Hypothalamus (tissue), 51 donors: Measurements from ENCODE around the gene MPDZ.
A peak's percentile ranks its signal among the peaks of the same experiment; 100 is the strongest.

Experiments
- DNase-seq, 51 donors: peaks; one replicate each; lab custom pipeline; 2025; lab: John Stamatoyannopoulos, UW

MPDZ gene

GRCh38 chr9:13100914-13101572 is 178.4 kb downstream of the MPDZ start:
- no peak for DNase-seq

DNA sequence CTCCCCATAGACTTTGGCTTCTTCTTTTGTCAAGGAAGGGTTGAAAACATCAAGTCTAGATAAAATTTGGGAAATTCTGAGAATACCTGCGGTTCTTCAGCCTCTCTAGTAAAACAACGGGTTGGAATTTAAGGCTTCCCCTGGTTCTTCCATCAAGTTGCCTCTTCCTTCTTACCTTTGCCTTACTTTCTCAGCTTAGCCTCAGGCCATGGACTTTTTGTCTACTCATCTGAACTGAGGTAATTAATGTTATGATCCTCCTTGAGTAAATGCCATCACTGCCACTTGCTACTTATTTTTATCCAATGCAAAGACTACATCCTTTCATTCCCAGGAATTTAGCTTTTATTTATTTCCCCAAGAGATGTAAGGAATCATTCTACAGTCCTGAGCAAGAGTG is 184.4 kb downstream of the MPDZ start:
- no peak for DNase-seq

- no peak for DNase-seq
Measured at GRCh38 chr9:13090628-13091027, 188.9 kb downstream of the MPDZ start.

GRCh38 chr9:13089666-13090065 is 189.8 kb downstream of the MPDZ start:
- no peak for DNase-seq

GRCh38 chr9:13088720-13089427 is 190.6 kb downstream of the MPDZ start:
- peak in 11 of 51 donors; percentile 0 to 35 (median 4) for DNase-seq

DNA sequence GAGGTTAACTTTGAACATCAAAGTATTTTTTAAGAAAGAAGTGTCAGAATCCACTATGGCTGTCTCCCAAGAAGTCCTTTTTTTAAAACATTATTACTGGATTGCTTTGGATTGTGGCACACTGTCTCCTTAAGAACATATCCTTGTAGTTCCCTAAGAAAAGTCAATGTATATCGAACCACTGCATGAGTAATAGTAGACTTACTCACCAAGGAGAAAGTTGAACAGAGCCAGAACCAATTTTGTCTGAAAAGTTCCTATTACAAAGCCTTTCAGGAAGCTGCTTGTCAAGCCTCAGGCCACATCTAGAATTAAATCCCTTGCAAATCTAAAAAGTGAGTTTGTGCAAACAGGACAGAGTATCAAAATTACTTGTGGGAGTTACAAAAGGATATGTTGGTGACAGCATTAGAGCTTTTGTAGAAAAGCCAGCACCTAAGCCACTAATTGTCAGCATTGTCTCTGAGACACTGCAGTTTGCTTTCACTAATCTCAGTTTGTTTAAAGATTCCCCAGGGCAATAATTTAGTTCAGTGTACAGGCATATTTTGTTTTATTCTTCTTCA is 195.4 kb downstream of the MPDZ start:
- DNase-seq: no peak

DNA sequence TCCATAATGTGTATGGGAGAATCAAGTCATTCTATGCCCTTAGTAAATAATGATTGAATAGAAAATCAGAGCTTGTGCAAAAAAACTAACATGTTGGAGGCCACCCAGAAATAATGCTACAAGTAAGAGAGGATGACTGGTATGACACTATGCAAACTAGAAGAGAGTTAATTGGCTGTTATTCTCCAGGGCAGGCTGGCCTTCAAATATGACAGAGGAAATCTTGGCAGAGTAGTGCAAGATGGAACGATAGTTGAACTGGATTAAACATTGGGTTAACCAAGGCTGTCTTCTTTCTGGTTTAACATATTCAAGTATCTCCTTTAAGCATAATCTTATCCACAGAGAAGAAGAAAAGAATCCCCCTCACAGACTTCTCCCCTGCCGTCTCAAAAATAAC is 196.1 kb downstream of the MPDZ start:
- no peak for DNase-seq

DNA sequence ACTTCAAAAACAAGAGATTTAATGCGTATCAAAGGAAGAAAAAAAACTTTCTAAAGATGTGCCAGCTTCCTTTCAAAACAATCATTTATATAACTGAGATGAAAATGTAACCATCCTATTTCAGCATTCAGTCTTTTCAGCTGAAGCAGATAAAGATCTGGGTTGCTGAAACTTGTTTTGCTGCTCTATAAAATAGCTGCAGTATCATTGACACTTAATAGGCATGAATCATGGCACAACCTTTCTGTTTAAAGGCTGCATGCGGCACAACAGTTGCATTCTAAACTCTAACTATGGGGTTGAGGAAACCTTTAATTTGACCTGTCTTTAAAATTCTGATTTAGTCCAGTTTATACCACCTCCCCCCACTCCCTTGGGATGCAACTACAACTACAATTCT is 196.7 kb downstream of the MPDZ start:
- DNase-seq: no peak

DNA sequence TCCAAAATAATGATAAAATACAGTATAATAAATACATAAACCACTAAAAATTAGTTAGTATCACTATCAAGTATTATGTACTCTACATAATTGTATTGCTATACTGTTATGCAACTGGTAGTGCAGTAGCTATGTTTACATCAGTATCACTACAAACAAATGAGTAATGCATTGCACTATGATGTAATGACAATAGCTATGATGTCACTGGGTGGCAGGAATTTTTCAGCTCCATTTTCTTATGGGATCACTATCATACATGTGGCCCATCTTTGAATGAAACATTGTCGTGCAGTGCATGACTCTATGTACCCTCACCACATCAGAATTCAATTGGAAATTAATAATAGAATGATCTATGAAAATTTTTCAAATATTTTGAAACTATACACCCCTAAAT is 201.3 kb downstream of the MPDZ start:
- DNase-seq: no peak

GRCh38 chr9:13076616-13077015 is 202.9 kb downstream of the MPDZ start:
- DNase-seq: no peak

- DNase-seq: no peak
Measured at GRCh38 chr9:13071921-13072320, 207.6 kb downstream of the MPDZ start.

GRCh38 chr9:13070612-13071595 is 208.6 kb downstream of the MPDZ start:
- no peak for DNase-seq

GRCh38 chr9:13069498-13069897 is 210.0 kb downstream of the MPDZ start:
- no peak for DNase-seq

DNA sequence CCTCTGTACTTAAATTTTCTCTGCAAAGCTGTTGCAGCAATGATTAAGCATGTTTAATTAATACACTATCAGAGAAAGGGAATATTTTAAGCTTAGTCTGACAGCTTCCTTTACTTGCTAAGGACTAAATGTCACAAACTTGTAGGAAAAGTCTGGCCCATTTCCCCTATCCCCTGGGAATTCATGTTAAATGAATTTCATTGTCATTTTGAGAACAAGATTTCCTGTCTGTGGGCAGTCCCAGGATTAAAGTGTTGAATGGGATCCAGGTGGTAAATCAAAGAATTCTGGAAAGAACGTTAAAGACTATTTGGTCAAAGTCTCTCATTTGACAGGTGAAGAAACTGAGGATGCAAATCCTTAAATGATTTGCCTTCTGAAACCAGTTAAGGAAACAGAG is 214.8 kb downstream of the MPDZ start:
- no peak for DNase-seq

- no peak for DNase-seq
Measured at GRCh38 chr9:13063880-13064459, 215.5 kb downstream of the MPDZ start.

DNA sequence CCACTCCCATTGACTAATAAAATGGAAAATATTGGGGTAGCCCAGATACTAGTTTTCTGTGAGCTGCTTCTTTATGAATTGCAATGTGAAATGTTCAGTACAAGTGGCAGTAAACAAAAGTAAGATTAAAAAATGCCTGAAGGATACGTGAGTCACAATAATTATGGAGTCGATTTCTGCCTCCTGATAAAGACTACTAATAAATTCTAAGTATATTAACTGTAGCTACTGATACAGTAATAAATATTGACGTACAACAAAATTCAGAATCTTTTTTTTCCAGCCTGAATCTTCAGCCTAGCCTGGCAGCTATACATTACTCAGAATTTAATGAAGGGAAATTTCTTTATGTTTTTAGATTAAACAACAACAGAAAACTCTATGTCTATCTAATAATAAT is 218.1 kb downstream of the MPDZ start:
- DNase-seq: no peak
